ENCODE results near the gene ECI1. TPM values are rescaled to one million over a fixed set of nuclear protein-coding genes. Genes with fewer than 3 reads are reported as not detected.

The ECI1 gene
- total RNA-seq, 1 experiment from 2014 or later: 157 TPM

- DNase-seq: no peak
- no peaks in the 10 kb centered on the region for H3K27me3 ChIP-seq (replicated peaks; ENCODE audit: control insufficient read depth, insufficient read depth, low read length)
- POLR2A ChIA-PET: no interaction called here
- no peaks in the 10 kb centered on the region for H3K36me3 ChIP-seq (ENCODE audit: control insufficient read depth, insufficient read depth, low read length)
- no peaks in the 10 kb centered on the region for H3K9me3 ChIP-seq
- BruUV-seq (replicated peaks): no TSS peak
- Mint-ChIP-seq H3K27me3 (ENCODE audit: insufficient read depth, unreplicated experiment) (no peaks in the 10 kb centered on the region), H3K36me3 (ENCODE audit: insufficient read depth, unreplicated experiment) (peaks cover 25% of the 10 kb centered on the region), H3K27ac (ENCODE audit: unreplicated experiment) (no peak overlapping the region), H3K9me3 (ENCODE audit: unreplicated experiment) (no peaks in the 10 kb centered on the region), H3K4me3 (ENCODE audit: unreplicated experiment) (no peak overlapping the region), H3K4me1 (ENCODE audit: low read depth, unreplicated experiment) (peaks cover 7% of the 10 kb centered on the region)
- H3K4me3 ChIP-seq (ENCODE audit: low read depth, low read length): no peak overlapping the region
- CTCF ChIA-PET: interaction anchor here (0.6 kb wide), 1 partner anchor 188 kb away, joined by 6 read pairs; the partner anchor contains the start of gene TEDC2
- TF ChIP-seq CTCF (IDR thresholded peaks at IDR 0.05; ENCODE audit: insufficient read depth in 1 of 2, low read depth in 1 of 2, low read length in 1 of 2, severe bottlenecking in 1 of 2, unreplicated experiment in 1 of 2): no peak
- intact Hi-C loops (cut with micrococcal nuclease; ENCODE audit: unreplicated experiment): no loop called here
- H3K4me1 ChIP-seq: 0 out of 2 replicates have a peak, but pooled peaks cover 6% of the 10 kb centered on the region
Measured at GRCh38 chr16:2271848-2272461, 20.6 kb upstream of the ECI1 start.

- no peaks in the 10 kb centered on the region for H3K27me3 ChIP-seq (replicated peaks; ENCODE audit: control insufficient read depth, insufficient read depth, low read length)
- Mint-ChIP-seq H3K4me3 (ENCODE audit: unreplicated experiment) (no peak overlapping the region), H3K4me1 (ENCODE audit: low read depth, unreplicated experiment) (peaks cover 13% of the 10 kb centered on the region), H3K27ac (ENCODE audit: unreplicated experiment) (no peak overlapping the region), H3K36me3 (ENCODE audit: insufficient read depth, unreplicated experiment) (peaks cover 36% of the 10 kb centered on the region), H3K9me3 (ENCODE audit: unreplicated experiment) (no peaks in the 10 kb centered on the region), H3K27me3 (ENCODE audit: insufficient read depth, unreplicated experiment) (no peaks in the 10 kb centered on the region)
- H3K9me3 ChIP-seq: no peaks in the 10 kb centered on the region
- CTCF ChIA-PET: no interaction called here
- H3K4me1 ChIP-seq: peaks cover 6% of the 10 kb centered on the region; the same call in 1 of the 2 replicates
- no peaks in the 10 kb centered on the region for H3K36me3 ChIP-seq (ENCODE audit: control insufficient read depth, insufficient read depth, low read length)
- no peak overlapping the region for H3K4me3 ChIP-seq (ENCODE audit: low read depth, low read length)
- no peak for TF ChIP-seq CTCF (IDR thresholded peaks at IDR 0.05; ENCODE audit: insufficient read depth in 1 of 2, low read depth in 1 of 2, low read length in 1 of 2, severe bottlenecking in 1 of 2, unreplicated experiment in 1 of 2)
- DNase-seq: no peak
- no TSS peak for BruUV-seq (replicated peaks)
- POLR2A ChIA-PET: no interaction called here
- intact Hi-C loops (cut with micrococcal nuclease; ENCODE audit: unreplicated experiment): no loop called here
Measured at GRCh38 chr16:2270588-2271470, 19.4 kb upstream of the ECI1 start.

GRCh38 chr16:2270070-2270462 is 18.7 kb upstream of the ECI1 start:
- H3K4me3 ChIP-seq (ENCODE audit: low read depth, low read length): no peak overlapping the region
- Mint-ChIP-seq H3K36me3 (ENCODE audit: insufficient read depth, unreplicated experiment) (peaks cover 44% of the 10 kb centered on the region), H3K9me3 (ENCODE audit: unreplicated experiment) (no peaks in the 10 kb centered on the region), H3K27me3 (ENCODE audit: insufficient read depth, unreplicated experiment) (no peaks in the 10 kb centered on the region), H3K4me3 (ENCODE audit: unreplicated experiment) (no peak overlapping the region), H3K4me1 (ENCODE audit: low read depth, unreplicated experiment) (peaks cover 13% of the 10 kb centered on the region), H3K27ac (ENCODE audit: unreplicated experiment) (no peak overlapping the region)
- no peaks in the 10 kb centered on the region for H3K9me3 ChIP-seq
- BruUV-seq (replicated peaks): no TSS peak
- no peaks in the 10 kb centered on the region for H3K27me3 ChIP-seq (replicated peaks; ENCODE audit: control insufficient read depth, insufficient read depth, low read length)
- CTCF ChIA-PET: no interaction called here
- TF ChIP-seq CTCF (IDR thresholded peaks at IDR 0.05; ENCODE audit: insufficient read depth in 1 of 2, low read depth in 1 of 2, low read length in 1 of 2, severe bottlenecking in 1 of 2, unreplicated experiment in 1 of 2): no peak
- peaks cover 6% of the 10 kb centered on the region; the same call in 1 of the 2 replicates for H3K4me1 ChIP-seq
- DNase-seq: no peak
- POLR2A ChIA-PET: no interaction called here
- no peaks in the 10 kb centered on the region for H3K36me3 ChIP-seq (ENCODE audit: control insufficient read depth, insufficient read depth, low read length)
- intact Hi-C loops (cut with micrococcal nuclease; ENCODE audit: unreplicated experiment): no loop called here
